ENCODE data around the gene USO1. TPM values are rescaled to one million over a fixed set of nuclear protein-coding genes. Genes with fewer than 3 reads are reported as not detected.
A peak's percentile ranks its signal among the peaks of the same experiment; 100 is the strongest.

Gene USO1
- total and polyA plus RNA-seq, 12 donors, result 27.4 to 109 (median 69.8) TPM

DNA sequence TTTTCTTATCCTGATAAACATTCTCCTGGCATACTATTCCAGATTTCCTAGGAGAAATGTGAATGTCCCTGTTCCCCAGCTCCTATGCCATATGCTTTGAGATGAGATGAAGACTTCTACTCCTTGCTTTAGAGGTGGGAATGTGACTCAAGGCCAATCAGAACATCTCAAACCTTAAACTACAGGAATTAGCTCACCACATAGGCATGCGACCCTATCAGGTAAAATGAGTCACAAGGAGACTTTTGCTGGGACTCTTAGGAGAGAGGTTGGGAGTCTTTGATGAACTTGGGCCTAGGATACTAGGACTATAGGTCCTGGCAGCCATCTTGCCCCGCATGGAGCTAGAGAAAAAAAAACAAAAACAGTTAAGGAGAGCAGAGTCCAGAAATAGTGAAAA lies 5.8 kb upstream of the USO1 start:
- Histone ChIP-seq H3K4me3 (no peak overlapping the region), H3K4me1 (replicated peaks in 1 of 2) (peaks cover 3 to 30% of the 10 kb centered on the region in 2 donors), H3K36me3 (replicated peaks in 1 of 2) (no peaks in the 10 kb centered on the region), H3K27me3 (no peaks in the 10 kb centered on the region), H3K27ac (no peak overlapping the region), H3K9me3 (replicated peaks in 1 of 3) (no peaks in the 10 kb centered on the region)
- intact Hi-C loops (cut with DNase I), result loop anchor here in 1 of 2 donors (5.0 kb wide), 1 partner anchor 41 kb away; no protein-coding TSS in a partner anchor
- 82 to 92% (median 85%) methylated on average over 2 of the region's 2 CpGs for WGBS, 4 donors
- DNase-seq, result no peak
- TF ChIP-seq, protein P1, sequence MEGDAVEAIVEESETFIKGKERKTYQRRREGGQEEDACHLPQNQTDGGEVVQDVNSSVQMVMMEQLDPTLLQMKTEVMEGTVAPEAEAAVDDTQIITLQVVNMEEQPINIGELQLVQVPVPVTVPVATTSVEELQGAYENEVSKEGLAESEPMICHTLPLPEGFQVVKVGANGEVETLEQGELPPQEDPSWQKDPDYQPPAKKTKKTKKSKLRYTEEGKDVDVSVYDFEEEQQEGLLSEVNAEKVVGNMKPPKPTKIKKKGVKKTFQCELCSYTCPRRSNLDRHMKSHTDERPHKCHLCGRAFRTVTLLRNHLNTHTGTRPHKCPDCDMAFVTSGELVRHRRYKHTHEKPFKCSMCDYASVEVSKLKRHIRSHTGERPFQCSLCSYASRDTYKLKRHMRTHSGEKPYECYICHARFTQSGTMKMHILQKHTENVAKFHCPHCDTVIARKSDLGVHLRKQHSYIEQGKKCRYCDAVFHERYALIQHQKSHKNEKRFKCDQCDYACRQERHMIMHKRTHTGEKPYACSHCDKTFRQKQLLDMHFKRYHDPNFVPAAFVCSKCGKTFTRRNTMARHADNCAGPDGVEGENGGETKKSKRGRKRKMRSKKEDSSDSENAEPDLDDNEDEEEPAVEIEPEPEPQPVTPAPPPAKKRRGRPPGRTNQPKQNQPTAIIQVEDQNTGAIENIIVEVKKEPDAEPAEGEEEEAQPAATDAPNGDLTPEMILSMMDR (IDR thresholded peaks at IDR 0.05), result no peak
- TF ChIP-seq POLR2A (IDR thresholded peaks at IDR 0.05), result no peak

DNA sequence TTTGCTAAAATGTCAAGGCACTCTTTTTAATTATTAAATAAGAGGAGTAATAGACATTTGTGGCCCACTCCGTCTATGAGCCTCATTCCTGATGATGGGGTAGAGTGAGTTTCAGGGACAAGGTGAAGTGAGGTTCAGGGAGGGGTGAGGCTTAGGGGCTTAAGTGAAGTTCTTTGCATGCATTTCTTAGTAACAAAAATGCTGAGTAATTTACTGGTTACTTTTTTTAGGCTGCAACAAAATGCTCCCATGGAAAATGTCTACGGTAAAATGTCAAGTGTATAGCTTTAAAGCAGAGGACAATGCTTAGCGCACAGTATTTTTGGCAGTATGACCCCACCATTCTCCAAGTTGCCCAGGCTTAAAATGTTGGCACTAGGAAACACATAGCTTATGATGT lies 2.0 kb upstream of the USO1 start:
- DNase-seq, result no peak
- WGBS, 4 donors, result 56 to 59% (median 57%) methylated on average over 3 of the region's 3 CpGs
- H3K27me3 ChIP-seq, result no peaks in the 10 kb centered on the region

DNA sequence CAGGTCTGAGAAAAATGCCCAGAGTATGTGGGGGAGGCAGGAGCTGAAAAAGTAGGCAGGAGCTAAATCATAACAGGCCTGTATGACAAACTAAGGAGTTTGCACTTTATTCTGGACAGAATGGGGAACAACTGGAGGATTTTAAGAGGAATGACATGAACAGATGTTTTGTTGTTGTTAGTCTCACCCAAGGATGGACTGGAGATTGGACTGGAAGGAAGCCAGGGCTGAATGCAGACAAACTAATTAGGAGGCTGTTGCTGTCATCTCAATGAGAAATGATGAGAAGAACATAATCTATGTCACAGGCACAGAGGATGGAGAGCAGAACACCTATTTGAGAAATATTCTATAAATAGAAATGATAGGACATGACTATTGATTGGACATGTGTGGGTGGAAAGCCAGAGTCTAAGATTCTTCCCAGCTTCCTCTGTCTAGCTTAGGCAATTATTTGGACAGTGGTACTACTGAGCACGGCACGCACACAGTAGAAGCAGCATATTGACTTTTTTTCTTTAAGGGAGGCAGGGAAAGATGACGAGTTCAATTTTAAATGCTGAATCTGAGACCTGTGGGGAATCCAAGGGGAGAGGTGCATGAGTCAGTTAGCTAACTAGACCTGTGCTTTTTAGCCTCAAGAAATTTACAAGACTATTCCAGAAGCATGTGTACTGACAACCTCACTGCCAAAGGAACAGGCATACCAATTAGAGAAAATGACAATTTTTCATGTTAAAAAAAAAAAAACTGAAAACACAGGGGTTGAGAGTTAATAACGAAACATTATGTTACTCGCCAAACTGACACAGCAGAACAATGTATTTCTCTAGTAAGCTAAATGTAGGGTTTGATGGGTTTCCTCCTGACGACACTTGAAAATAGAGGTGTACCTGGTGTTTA lies 963 bp upstream of the USO1 start:
- no peak for DNase-seq
- no peaks in the 10 kb centered on the region for H3K36me3 ChIP-seq (replicated peaks in 1 of 2)
- H3K27ac ChIP-seq, result peak overlapping the region; percentile 34 to 99 (median 99)
- no peaks in the 10 kb centered on the region for H3K9me3 ChIP-seq (replicated peaks in 1 of 3)
- intact Hi-C loops (cut with DNase I), result loop anchor here in 1 of 2 donors (10.0 kb wide), 1 partner anchor 49 kb away; the partner anchor contains the start of gene G3BP2
- 1 to 2% (median 1%) methylated on average over 6 of the region's 6 CpGs for WGBS, 4 donors
- peaks cover 21 to 42% of the 10 kb centered on the region in 2 donors for H3K4me1 ChIP-seq (replicated peaks in 1 of 2)
- TF ChIP-seq, protein P1 (IDR thresholded peaks at IDR 0.05), result no peak
- no peak for TF ChIP-seq POLR2A (IDR thresholded peaks at IDR 0.05)
- peak overlapping the region in 3 of 4 donors; percentile 28 to 86 (median 66) for H3K4me3 ChIP-seq
- no peaks in the 10 kb centered on the region for H3K27me3 ChIP-seq

More for the DNA sequence above, 2.0 kb upstream of the USO1 start:
- intact Hi-C loops (cut with DNase I), result loop anchor here in 1 of 2 donors (10.0 kb wide), 1 partner anchor 48 kb away; the partner anchor contains the start of gene G3BP2
- TF ChIP-seq, protein P1 (IDR thresholded peaks at IDR 0.05), result no peak
- TF ChIP-seq POLR2A (IDR thresholded peaks at IDR 0.05), result no peak
- Histone ChIP-seq H3K27ac (no peak overlapping the region), H3K9me3 (replicated peaks in 1 of 3) (no peaks in the 10 kb centered on the region), H3K4me3 (no peak overlapping the region), H3K36me3 (replicated peaks in 1 of 2) (no peaks in the 10 kb centered on the region), H3K4me1 (replicated peaks in 1 of 2) (peaks cover 17 to 32% of the 10 kb centered on the region in 2 donors)

All from adrenal gland (tissue), 12 donors.